DND-41 (cell line): ENCODE data around the gene APEH.
"Not testable (repeated sequence)": the region's sequence is repeated elsewhere in the genome, so short reads cannot be mapped to it uniquely, and the experiment has no call there.

Source experiments
- ATAC-seq: fragments of 200-7000 bp; cut with Tn5 transposase; 3 replicates; pipeline ENCODE4 v1.9.1; 2021; ENCODE audit warnings: low read depth; ENCODE audit not compliant: insufficient read depth
- DNase-seq: peaks from one replicate; pipeline ENCODE4 v3.0.0-alpha.2; 2020
- H2AFZ ChIP-seq: 2 replicates; pipeline ENCODE4 v1.6.0; 2012; ENCODE audit warnings: low read depth, low read length
- H3K27ac ChIP-seq: 2 replicates; pipeline ENCODE4 v1.5.1; 2012; ENCODE audit warnings: low read length, inconsistent platforms
- H3K27me3 ChIP-seq: fragments of 200-600 bp; sonication (generic); 2 replicates; pipeline ENCODE4 v1.6.0; 2012; ENCODE audit warnings: low read length, mild to moderate bottlenecking, inconsistent platforms; ENCODE audit not compliant: insufficient read depth, poor library complexity
- H3K36me3 ChIP-seq: 2 replicates; pipeline ENCODE4 v1.5.1; 2012; ENCODE audit warnings: low read length, inconsistent platforms; ENCODE audit not compliant: insufficient read depth
- H3K4me1 ChIP-seq: 2 replicates; pipeline ENCODE4 v1.5.1; 2012; ENCODE audit warnings: mild to moderate bottlenecking, low read length; ENCODE audit not compliant: insufficient read depth
- H3K4me2 ChIP-seq: 2 replicates; pipeline ENCODE4 v1.6.0; 2012; ENCODE audit warnings: mild to moderate bottlenecking, moderate library complexity, low read length, inconsistent platforms; ENCODE audit not compliant: insufficient read depth
- H3K4me3 ChIP-seq, 2 experiments: fragments of 200-600 bp in 1 of 2; shearing (Covaris generic) in 1 of 2; 2 replicates each; pipeline ENCODE4 v1.5.1; 2012 to 2016; ENCODE audit warnings: inconsistent platforms in 2 of 2, low read length in 2 of 2, mild to moderate bottlenecking in 2 of 2, low read depth in 1 of 2, moderate library complexity in 1 of 2
- H3K79me2 ChIP-seq: 2 replicates; pipeline ENCODE4 v1.6.0; 2012; ENCODE audit warnings: low read length, inconsistent platforms; ENCODE audit not compliant: insufficient read depth
- H3K9ac ChIP-seq: 2 replicates; pipeline ENCODE4 v1.6.0; 2012; ENCODE audit warnings: low read depth, mild to moderate bottlenecking, inconsistent platforms, low read length, moderate library complexity
- H3K9me3 ChIP-seq: 2 replicates; pipeline ENCODE4 v1.5.1; 2012; ENCODE audit warnings: low read length, moderate library complexity, mild to moderate bottlenecking, inconsistent platforms; ENCODE audit not compliant: insufficient read depth, severe bottlenecking
- H4K20me1 ChIP-seq: 2 replicates; pipeline ENCODE4 v1.6.0; 2012; ENCODE audit warnings: low read length; ENCODE audit not compliant: insufficient read depth
- CTCF ChIP-seq: IDR thresholded peaks from 2 replicates; pipeline ENCODE4 v1.5.1; 2012; ENCODE audit warnings: borderline replicate concordance, low read length, moderate library complexity, mild to moderate bottlenecking; ENCODE audit not compliant: poor library complexity, severe bottlenecking; ENCODE audit errors: extremely low read depth
- EZH2 ChIP-seq: IDR thresholded peaks from 3 replicates; pipeline ENCODE4 v1.6.1; 2012; ENCODE audit warnings: borderline replicate concordance, low read depth, mild to moderate bottlenecking, moderate library complexity, low read length, inconsistent platforms; ENCODE audit not compliant: severe bottlenecking

APEH gene

DNA sequence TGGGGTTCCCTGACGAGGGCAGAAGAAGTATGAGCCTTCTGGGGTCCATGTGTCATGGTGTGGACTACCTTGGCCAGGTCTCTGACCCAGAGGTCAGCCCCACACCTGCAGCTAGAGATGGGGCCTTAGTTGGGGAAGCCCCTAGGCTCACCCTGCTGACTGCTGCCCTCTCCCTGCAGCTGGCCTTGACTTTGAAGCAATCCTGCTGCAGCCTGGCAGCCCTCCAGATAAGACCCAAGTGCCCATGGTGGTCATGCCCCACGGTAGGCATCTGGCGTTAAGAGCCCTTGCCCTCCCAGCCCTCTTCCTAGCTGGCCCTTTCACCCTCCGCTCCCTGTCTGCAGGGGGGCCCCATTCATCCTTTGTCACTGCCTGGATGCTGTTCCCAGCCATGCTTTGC lies 7.4 kb downstream of the APEH start:
- H2AFZ ChIP-seq: no peak overlapping the region
- H3K9ac ChIP-seq: no peak overlapping the region
- TF ChIP-seq CTCF: no peak
- no peak for TF ChIP-seq EZH2
- peaks cover 5% of the 10 kb centered on the region for H4K20me1 ChIP-seq
- ATAC-seq (no peak), DNase-seq (no peak)
- no peak overlapping the region for H3K4me3 ChIP-seq
- no peaks in the 10 kb centered on the region for H3K27me3 ChIP-seq
- H3K36me3 ChIP-seq: peaks cover 79% of the 10 kb centered on the region
- H3K4me2 ChIP-seq: no peak overlapping the region
- 0 out of 2 replicates have a peak, but pooled peaks cover under 1% of the 10 kb centered on the region for H3K4me1 ChIP-seq
- H3K27ac ChIP-seq: no peak overlapping the region
- no peaks in the 10 kb centered on the region for H3K9me3 ChIP-seq
- no peaks in the 10 kb centered on the region for H3K79me2 ChIP-seq

- no peak for DNase-seq
- H3K4me3 ChIP-seq: no peak overlapping the region
- no peak overlapping the region for H3K4me2 ChIP-seq
- H3K9me3 ChIP-seq: no peaks in the 10 kb centered on the region
- H3K27me3 ChIP-seq: no peaks in the 10 kb centered on the region
- TF ChIP-seq CTCF: no peak
- no peak for TF ChIP-seq EZH2
- H3K36me3 ChIP-seq: peaks cover 63% of the 10 kb centered on the region
- H3K27ac ChIP-seq: no peak overlapping the region
- no peak overlapping the region for H2AFZ ChIP-seq
- no peaks in the 10 kb centered on the region; the same call in 1 of the 2 replicates for H3K4me1 ChIP-seq
- no peak for ATAC-seq
- no peaks in the 10 kb centered on the region for H3K79me2 ChIP-seq
- H3K9ac ChIP-seq: no peak overlapping the region
- H4K20me1 ChIP-seq: no peaks in the 10 kb centered on the region; the same call in 1 of the 2 replicates
These were observed 9.0 kb downstream of the APEH start for GRCh38 chr3:49683162-49683561.

- H2AFZ ChIP-seq, H3K27me3 ChIP-seq, H3K79me2 ChIP-seq, H3K9me3 ChIP-seq, H3K4me1 ChIP-seq, DNase-seq, H3K9ac ChIP-seq, ATAC-seq, H3K27ac ChIP-seq, H3K4me3 ChIP-seq, H4K20me1 ChIP-seq, H3K4me2 ChIP-seq: not testable (repeated sequence)
- H3K36me3 ChIP-seq: peaks cover 50% of the 10 kb centered on the region
These were observed 10.3 kb downstream of the APEH start for GRCh38 chr3:49684453-49684852.

DNA sequence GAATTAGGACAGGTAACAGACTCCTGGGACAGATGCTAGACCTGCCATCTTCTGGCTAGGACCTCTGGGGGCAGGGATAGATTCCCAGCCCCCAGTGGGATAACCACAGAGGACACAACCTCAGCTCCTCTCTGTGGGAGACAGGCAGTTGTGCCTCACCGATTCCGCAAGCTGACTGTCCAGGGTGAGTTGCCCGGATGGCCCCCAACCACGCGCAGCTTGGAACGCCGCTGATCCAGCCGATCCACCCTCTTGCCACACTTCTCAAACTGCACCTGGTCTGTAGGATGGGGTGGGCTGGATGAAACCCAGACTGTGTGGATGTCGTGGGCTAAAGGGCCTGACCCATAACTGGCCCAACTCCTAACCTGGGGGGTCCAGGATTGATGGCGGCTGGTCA lies 11.0 kb downstream of the APEH start:
- not testable (repeated sequence) for H4K20me1 ChIP-seq, H2AFZ ChIP-seq, H3K27me3 ChIP-seq, H3K9me3 ChIP-seq, H3K27ac ChIP-seq, H3K4me2 ChIP-seq, ATAC-seq, H3K9ac ChIP-seq, H3K4me3 ChIP-seq, DNase-seq
- peaks cover 10% of the 10 kb centered on the region for H3K79me2 ChIP-seq
- peaks cover 12% of the 10 kb centered on the region for H3K4me1 ChIP-seq
- peaks cover 44% of the 10 kb centered on the region for H3K36me3 ChIP-seq

DNA sequence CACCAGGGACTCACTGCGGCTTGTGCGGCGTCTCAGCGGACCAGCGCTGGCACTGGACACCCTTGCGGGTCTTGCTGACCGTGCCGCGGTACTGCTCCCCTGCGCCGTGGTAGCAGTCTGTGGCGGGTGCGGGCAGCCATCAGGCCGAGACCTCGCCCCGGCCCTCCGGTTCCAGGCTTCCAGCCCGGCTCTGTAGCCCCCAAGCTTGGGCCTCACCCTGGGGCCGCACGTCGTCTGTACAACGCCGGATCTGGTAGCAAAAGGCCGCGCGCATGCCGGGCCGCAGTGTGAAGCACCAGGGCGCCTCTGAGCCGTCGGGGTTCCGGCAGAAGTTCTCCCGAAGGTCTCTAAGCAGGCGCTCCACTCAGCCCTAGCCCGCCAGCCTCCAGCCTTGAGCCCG lies 11.7 kb downstream of the APEH start:
- not testable (repeated sequence) for H3K9me3 ChIP-seq, H2AFZ ChIP-seq, H3K4me2 ChIP-seq, H3K9ac ChIP-seq, DNase-seq, H4K20me1 ChIP-seq, H3K4me3 ChIP-seq, H3K27me3 ChIP-seq, H3K27ac ChIP-seq, ATAC-seq
- peaks cover 36% of the 10 kb centered on the region for H3K36me3 ChIP-seq
- peaks cover 18% of the 10 kb centered on the region for H3K79me2 ChIP-seq
- peaks cover 19% of the 10 kb centered on the region for H3K4me1 ChIP-seq

- not testable (repeated sequence) for H3K27me3 ChIP-seq, DNase-seq, H4K20me1 ChIP-seq, H2AFZ ChIP-seq, H3K4me2 ChIP-seq, H3K9ac ChIP-seq, H3K27ac ChIP-seq, ATAC-seq, H3K4me3 ChIP-seq, H3K9me3 ChIP-seq
- Histone ChIP-seq H3K36me3 (peaks cover 31% of the 10 kb centered on the region), H3K79me2 (peaks cover 23% of the 10 kb centered on the region), H3K4me1 (peaks cover 24% of the 10 kb centered on the region)
These were observed 12.2 kb downstream of the APEH start for GRCh38 chr3:49686346-49686745.

DNA sequence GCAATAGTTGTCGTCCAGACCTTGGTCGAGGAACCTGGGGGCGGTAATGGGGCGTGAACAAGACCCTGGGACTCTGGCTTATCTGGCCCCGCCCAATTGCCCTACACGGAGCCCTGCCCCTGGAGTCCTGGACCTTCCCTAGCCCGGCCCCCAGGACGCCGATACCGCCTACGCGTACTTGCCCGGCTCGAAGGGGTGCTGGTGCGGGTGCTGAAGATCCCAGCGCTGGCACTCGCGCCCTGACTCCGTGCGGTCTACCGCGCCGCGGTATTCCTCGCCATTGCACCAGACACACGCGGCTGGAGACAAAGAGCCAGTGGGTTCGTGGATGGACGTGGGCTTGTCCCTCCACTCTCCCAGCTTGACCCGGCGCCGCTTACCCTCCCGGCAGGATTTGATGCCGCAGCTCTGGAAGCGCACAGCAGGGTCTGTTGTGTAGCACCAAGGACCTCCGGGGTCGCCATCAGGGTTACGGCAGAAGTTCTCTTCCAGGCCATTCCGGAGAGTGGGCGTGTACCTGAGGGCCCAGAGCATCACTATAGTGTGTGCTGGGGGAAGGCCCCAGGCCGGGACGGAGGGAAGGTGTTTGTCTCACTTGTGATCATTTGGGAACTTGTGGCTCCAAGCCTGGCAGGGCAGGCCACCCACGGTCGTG lies 12.7 kb downstream of the APEH start:
- H3K9ac ChIP-seq, H3K27ac ChIP-seq, H3K4me2 ChIP-seq, H3K27me3 ChIP-seq, H3K4me3 ChIP-seq, ATAC-seq, DNase-seq, H3K9me3 ChIP-seq, H2AFZ ChIP-seq, H4K20me1 ChIP-seq: not testable (repeated sequence)
- H3K79me2 ChIP-seq: peaks cover 25% of the 10 kb centered on the region
- peaks cover 26% of the 10 kb centered on the region for H3K36me3 ChIP-seq
- H3K4me1 ChIP-seq: peaks cover 28% of the 10 kb centered on the region
